OCI-LY3 (cell line): ENCODE results near the gene OR6B1.

Source experiments
- EZH2phosphoT487 ChIP-seq: fragments of 200-600 bp; shearing (Covaris generic); IDR thresholded peaks from 2 replicates; pipeline ENCODE4 v1.6.1; 2018; ENCODE audit warnings: antibody characterized with exemption, mixed run types, low read depth
- TF ChIP-seq, protein P1 (sequence below): fragments of 200-600, 300-600 bp; sonication (generic); IDR thresholded peaks from 2 replicates; pipeline ENCODE4 v1.5.1; 2014; ENCODE audit warnings: antibody characterized with exemption, low read length, low read depth

DNA sequence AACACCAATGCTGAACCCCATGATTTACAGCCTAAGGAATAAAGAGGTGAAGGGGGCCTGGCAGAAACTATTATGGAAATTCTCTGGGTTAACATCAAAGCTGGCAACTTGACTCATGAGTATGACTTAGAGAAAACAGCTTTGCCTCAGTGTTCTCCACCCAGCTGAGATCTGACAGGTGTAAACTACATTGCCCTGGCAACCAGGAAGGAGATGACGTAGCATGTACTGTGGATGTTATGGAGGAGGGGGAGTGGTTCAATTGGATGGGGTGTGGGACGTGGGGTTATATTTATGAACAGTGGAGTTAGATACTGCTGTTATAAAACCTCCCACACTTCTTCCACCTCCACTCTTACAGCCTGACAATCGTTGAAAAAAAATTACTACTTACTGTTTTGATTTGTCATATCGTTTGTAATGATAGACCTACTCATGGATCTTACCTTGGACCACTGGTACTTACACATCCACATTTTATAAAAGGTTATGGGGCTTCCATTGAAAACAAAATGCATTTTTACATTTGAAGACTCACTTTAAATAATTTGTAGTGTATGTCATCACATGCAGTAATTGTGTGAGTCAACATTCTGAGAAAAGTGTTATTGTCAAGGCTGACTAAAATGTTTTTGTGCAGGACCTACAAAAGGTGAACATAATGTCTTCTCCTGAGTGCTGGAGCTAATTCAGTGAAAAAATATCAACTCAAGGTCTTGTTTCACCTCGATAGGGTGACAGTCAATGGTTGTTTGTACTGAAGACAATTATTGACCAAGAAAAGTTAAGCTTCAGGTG, 39.1 kb upstream of the OR6B1 start:
- TF ChIP-seq, protein P1, sequence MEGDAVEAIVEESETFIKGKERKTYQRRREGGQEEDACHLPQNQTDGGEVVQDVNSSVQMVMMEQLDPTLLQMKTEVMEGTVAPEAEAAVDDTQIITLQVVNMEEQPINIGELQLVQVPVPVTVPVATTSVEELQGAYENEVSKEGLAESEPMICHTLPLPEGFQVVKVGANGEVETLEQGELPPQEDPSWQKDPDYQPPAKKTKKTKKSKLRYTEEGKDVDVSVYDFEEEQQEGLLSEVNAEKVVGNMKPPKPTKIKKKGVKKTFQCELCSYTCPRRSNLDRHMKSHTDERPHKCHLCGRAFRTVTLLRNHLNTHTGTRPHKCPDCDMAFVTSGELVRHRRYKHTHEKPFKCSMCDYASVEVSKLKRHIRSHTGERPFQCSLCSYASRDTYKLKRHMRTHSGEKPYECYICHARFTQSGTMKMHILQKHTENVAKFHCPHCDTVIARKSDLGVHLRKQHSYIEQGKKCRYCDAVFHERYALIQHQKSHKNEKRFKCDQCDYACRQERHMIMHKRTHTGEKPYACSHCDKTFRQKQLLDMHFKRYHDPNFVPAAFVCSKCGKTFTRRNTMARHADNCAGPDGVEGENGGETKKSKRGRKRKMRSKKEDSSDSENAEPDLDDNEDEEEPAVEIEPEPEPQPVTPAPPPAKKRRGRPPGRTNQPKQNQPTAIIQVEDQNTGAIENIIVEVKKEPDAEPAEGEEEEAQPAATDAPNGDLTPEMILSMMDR = no peak
- TF ChIP-seq EZH2phosphoT487 = no peak
